GM18526 (cell line): ENCODE measurements around the gene RIMS3.

ENCODE experiments used
- POLR2A ChIP-seq: IDR thresholded peaks from 3 replicates; pipeline ENCODE4 v1.6.1; 2011; ENCODE audit not compliant: insufficient read length; ENCODE audit errors: extremely low read depth

Gene RIMS3

GRCh38 chr1:40664167-40664537 lies 1.3 kb downstream of the RIMS3 start:
- no peak for TF ChIP-seq POLR2A

DNA sequence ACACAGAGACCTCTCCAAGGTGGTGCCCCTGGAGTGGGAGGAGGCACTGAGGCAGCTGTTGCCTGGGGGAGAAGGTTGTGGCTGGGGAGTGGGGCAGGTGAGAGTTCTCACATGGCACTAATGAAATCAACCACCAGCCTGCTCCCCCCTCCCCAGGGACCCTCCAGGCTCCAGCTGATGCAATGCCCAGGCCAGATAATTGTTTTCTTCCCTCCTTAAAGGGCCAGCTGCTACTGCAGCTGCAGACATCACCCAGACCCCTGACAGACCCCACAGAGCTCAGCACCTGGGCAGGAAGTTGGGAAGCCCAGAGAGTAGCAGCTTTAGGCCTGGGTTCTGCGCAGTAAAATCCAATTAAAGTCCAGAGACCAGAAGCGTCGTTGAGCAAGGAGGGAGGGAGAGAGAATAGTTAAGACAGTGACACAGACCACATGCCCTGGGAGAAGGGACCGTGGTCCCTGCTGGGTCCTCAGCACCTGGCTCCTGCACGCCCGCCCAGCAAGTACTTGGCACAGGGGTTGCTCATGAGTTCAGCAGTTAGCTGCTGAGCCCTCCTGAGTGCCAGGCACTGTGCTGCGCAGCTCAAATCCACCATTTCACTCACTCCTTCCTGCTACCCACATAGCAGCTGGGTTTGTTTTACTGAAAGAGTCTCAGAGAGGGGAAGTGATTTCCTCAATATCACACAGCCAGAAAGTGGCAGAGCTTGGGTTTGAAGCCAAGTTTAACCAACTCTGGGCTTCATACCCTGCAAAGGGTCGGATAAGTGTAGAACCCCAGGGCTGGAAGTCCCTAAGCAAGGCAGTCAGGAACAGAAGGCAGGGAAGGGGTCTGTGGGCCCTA lies 1.9 kb downstream of the RIMS3 start:
- TF ChIP-seq POLR2A, result no peak

- TF ChIP-seq POLR2A, result no peak
These were observed 2.6 kb downstream of the RIMS3 start for GRCh38 chr1:40662864-40663263.

DNA sequence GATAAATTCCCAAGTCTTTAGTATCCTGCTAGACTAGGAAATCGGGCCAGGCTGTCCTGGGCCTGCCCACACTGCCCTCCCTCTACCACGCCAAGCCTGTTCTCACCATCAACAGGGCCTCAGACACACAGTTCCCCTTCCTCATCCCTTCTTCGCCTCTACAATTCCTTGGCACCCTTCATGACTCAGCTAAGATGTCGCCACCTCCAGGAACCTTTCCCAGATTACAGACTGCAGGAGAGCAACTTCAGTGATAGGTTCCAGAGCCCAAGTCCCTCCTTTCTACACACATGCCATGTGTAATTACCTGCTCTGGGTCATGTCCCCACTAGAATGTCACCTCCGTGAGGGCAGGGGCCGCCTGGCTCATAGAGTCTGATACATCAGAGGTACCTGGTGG lies 3.3 kb downstream of the RIMS3 start:
- TF ChIP-seq POLR2A, result no peak

GRCh38 chr1:40661678-40662077 lies 3.8 kb downstream of the RIMS3 start:
- no peak for TF ChIP-seq POLR2A

GRCh38 chr1:40659649-40659947 lies 5.9 kb downstream of the RIMS3 start:
- no peak for TF ChIP-seq POLR2A

DNA sequence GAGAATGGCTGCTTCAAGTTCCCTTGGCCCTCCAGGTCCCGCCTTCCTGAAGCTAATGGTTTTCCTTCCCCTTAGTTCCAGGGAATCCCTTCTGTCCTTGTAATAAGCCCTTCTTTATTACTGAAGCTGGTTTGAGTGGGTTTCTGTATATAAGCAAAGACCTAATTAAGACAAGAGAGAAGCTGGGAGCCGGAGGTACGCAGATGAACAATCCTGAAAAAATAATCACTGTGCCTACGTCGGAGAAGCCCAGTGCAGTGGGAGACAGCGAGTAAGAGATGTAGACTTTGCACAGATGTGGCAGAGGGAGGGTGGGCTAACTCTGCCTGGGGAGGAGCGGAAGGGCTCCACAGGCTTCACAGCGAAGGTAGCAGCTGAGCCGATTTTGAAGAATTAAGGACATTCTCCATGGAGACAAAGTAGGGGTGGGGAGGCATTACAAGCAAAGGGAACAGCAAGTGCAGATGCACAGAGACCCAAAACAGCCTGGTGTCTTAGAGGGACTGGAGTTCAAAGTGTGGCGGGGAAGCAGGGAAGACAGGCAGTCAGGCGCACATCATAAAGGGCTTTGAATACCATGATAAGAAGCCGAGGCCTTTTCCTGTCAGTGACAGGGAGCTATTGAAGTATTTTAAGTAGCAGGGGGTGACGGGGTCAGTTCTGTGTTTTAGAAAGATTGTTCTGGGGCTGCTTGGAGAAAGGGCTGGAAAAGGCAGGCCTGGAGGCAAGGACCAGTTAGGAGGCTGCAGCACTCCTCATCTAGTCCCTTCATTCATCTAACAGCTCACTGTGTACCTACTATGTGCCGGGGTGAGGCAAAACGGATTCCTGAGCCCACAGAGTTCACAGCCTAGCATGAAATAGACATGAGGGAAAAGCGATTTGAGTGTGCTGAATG lies 6.5 kb downstream of the RIMS3 start:
- TF ChIP-seq POLR2A, result no peak

- TF ChIP-seq POLR2A, result no peak
These were observed 8.4 kb downstream of the RIMS3 start for GRCh38 chr1:40657046-40657445.

- TF ChIP-seq POLR2A, result no peak
These were observed 11.5 kb downstream of the RIMS3 start for GRCh38 chr1:40653851-40654537.

GRCh38 chr1:40652979-40653378 lies 12.5 kb downstream of the RIMS3 start:
- no peak for TF ChIP-seq POLR2A

- TF ChIP-seq POLR2A, result no peak
These were observed 13.0 kb downstream of the RIMS3 start for GRCh38 chr1:40652468-40652867.

DNA sequence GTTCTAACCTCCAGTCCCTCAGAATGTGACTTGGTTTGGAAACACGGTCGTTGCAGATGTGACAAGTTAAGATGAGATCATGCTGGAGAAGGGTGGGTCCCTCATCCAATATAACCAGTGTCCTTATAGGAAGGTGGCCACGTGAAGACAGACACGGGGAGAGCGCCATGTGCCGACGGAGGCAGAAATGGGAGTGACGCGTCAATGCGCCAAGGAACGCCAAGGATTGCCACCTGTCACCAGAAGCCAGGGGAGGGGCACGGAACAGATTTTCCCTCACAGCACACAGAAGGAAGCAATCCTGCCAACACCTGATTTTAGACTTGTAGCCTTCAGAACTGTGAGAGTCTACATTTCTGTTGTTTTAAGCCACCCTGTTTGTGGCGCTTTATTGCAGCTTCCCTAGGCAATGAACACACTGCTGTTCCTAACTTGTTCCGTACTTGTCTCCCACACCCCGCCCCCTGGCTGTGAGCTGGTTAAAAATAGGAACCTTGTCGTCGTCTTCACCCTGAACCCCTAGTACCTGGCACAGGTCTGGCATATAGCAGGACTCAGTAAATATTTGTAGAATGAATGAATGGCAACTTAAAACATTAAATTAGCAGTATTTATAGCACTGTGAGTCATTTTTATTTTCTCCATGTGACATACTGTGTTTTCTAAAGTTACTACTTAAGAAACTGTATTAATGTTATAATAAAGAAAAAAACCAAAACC lies 14.2 kb downstream of the RIMS3 start:
- no peak for TF ChIP-seq POLR2A

DNA sequence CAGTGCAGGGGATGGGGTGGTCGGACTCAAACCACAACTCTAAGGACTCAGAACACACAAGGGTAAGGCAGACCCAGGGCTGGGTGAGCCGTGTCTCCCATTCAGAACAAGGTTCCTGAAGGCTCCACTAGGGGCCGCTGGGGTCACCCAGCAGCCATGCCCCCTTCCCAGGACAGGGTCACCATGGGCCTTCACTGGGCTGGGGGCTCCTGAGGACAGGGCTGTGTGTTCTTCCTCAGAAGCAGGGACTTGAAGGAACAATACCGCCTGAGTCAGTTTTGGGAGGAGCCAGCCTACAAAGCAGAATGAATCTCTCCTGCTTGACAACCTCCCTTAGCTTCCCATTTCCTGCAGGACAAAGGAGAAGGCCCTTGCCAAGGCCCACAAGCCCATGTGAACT lies 15.4 kb downstream of the RIMS3 start:
- TF ChIP-seq POLR2A, result no peak

DNA sequence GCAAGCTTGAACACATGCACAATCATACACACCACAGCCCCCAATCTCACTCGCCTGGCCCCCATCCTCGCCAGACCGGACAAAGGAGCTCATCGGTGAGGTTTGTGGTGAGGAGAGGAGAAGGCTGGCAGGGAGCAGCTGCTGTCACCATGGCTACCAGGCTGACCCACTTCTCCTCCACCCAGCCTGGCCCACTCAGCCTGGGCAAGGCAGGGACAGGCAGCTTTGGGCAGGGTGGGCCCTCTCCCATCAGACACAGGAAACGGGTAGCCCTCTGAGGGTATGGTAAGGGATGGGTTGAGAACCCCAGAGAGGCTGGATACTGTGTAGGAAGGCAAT lies 15.9 kb downstream of the RIMS3 start:
- TF ChIP-seq POLR2A, result no peak

DNA sequence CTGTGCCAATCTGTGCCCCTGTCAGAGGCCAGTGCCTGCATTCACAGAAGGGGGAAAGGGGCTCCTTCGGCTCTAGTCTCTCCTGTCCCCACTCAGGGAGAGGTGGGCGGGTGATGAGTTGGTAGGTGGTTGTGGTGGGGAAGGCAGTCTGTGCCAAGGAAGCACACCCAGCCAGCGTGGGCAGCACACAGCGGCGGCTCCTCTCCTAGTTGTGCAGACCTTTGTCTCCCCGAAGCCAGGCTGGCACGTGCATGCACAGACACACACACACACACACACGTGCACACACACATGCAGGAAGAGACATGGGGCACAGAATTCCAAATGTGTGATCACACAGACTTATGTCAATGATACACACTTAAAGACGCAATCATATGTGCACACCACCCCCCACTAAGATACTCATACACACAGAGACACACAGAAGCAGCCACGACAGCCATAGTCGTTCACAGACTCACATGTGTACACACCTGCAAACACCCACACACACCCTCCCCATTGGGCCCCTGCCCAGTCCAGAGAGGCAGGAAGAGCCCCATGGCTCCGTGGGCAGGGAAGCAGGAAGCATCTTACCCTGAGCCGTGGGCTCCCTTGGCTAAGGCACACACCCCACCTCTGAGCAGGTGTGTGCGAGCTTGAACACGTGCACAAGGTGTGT lies 16.4 kb downstream of the RIMS3 start:
- no peak for TF ChIP-seq POLR2A
